K562 (cell line): ENCODE results near the gene GNAQ. TPM values are rescaled to one million over a fixed set of nuclear protein-coding genes. Genes with fewer than 3 reads are reported as not detected.
A peak's percentile ranks its signal among the peaks of the same experiment; 100 is the strongest.

Source experiments
- ADNP ChIP-seq: fragments of 200-800 bp; sonication (Bioruptor generic); IDR thresholded peaks from 2 replicates; pipeline ENCODE4 v1.6.1; 2016; ENCODE audit warnings: missing genetic modification characterization, missing compliant biosample characterization
- ARID2 ChIP-seq: fragments of 450-650 bp; IDR thresholded peaks from 2 replicates; pipeline ENCODE4 v1.6.1; 2017; ENCODE audit warnings: antibody characterized with exemption, mild to moderate bottlenecking
- BHLHE40 ChIP-seq: IDR thresholded peaks from 2 replicates; pipeline ENCODE4 v1.6.1; 2011; ENCODE audit warnings: low read length, improper control_type of control experiment
- CREM ChIP-seq: IDR thresholded peaks from 2 replicates; pipeline ENCODE4 v1.6.1; 2014; ENCODE audit warnings: antibody characterized with exemption, low read depth
- CTBP1 ChIP-seq: fragments of 450-650 bp; IDR thresholded peaks from 2 replicates; pipeline ENCODE4 v1.6.1; 2016; ENCODE audit warnings: borderline replicate concordance
- CTCFL ChIP-seq: IDR thresholded peaks from 2 replicates; pipeline ENCODE4 v1.6.1; 2011; ENCODE audit warnings: borderline replicate concordance, low read depth, mild to moderate bottlenecking, moderate library complexity, low read length; ENCODE audit not compliant: insufficient read depth, poor library complexity, severe bottlenecking
- EWSR1 ChIP-seq: fragments of 450-650 bp; IDR thresholded peaks from 2 replicates; pipeline ENCODE4 v1.6.1; 2018; ENCODE audit warnings: borderline replicate concordance, mild to moderate bottlenecking, low read depth, moderate library complexity; ENCODE audit not compliant: partially characterized antibody
- HOXB6 ChIP-seq: fragments of 250-450 bp; sonication (Bioruptor Pico); IDR thresholded peaks from 2 replicates; pipeline ENCODE4 v1.5.1; 2022; ENCODE audit warnings: mild to moderate bottlenecking, borderline replicate concordance
- IFI16 ChIP-seq: fragments of 250-450 bp; sonication (Bioruptor Pico); IDR thresholded peaks from 2 replicates; pipeline ENCODE4 v2.1.2; 2022; ENCODE audit warnings: mild to moderate bottlenecking, inconsistent platforms
- ILK ChIP-seq: fragments of 450-650 bp; IDR thresholded peaks from 2 replicates; pipeline ENCODE4 v1.6.1; 2016; ENCODE audit warnings: missing genetic modification characterization, low read depth, mild to moderate bottlenecking, missing compliant biosample characterization, moderate library complexity, borderline replicate concordance
- PREB ChIP-seq: sonication (generic); formaldehyde crosslinking; IDR thresholded peaks from 2 replicates; pipeline ENCODE4 v1.8.1; 2023; ENCODE audit warnings: mild to moderate bottlenecking, missing genetic modification reagents
- PURB ChIP-seq: sonication (generic); formaldehyde crosslinking; IDR thresholded peaks from 2 replicates; pipeline ENCODE4 v1.9.0; 2021; ENCODE audit warnings: low read depth, mild to moderate bottlenecking, missing genetic modification reagents
- SMARCA5 ChIP-seq: fragments of 450-650 bp; IDR thresholded peaks from 2 replicates; pipeline ENCODE4 v1.6.1; 2016
- SMARCE1 ChIP-seq: fragments of 450-650 bp; IDR thresholded peaks from 2 replicates; pipeline ENCODE4 v1.7.1; 2016; ENCODE audit warnings: mild to moderate bottlenecking
- TCF3 ChIP-seq: sonication (generic); formaldehyde crosslinking; IDR thresholded peaks from 2 replicates; pipeline ENCODE4 v1.4.0; 2020; ENCODE audit warnings: mild to moderate bottlenecking, missing genetic modification reagents
- XRCC5 ChIP-seq: fragments of 200-400 bp; formaldehyde crosslinking; IDR thresholded peaks from 2 replicates; pipeline ENCODE4 v1.6.1; 2017; ENCODE audit warnings: low read depth, mild to moderate bottlenecking, low read length
- ZNF121 ChIP-seq: sonication (generic); formaldehyde crosslinking; conservative IDR thresholded peaks from 2 replicates; pipeline ENCODE4 v1.8.0; 2022; ENCODE audit warnings: missing genetic modification reagents
- ZNF239 ChIP-seq: fragments of 250-450 bp; sonication (Bioruptor Pico); IDR thresholded peaks from 2 replicates; pipeline ENCODE4 v1.4.0; 2020; ENCODE audit warnings: mild to moderate bottlenecking
- ZNF263 ChIP-seq: sonication (generic); formaldehyde crosslinking; IDR thresholded peaks from 2 replicates; pipeline ENCODE4 v1.8.0; 2022; ENCODE audit warnings: mild to moderate bottlenecking, missing genetic modification reagents, borderline replicate concordance
- ZNF354B ChIP-seq: fragments of 250-450 bp; sonication (Bioruptor Pico); IDR thresholded peaks from 2 replicates; pipeline ENCODE4 v1.4.0; 2020
- ZNF41 ChIP-seq: fragments of 250-450 bp; sonication (Bioruptor Pico); conservative IDR thresholded peaks from 2 replicates; pipeline ENCODE4 v1.4.0; 2020; ENCODE audit warnings: mild to moderate bottlenecking
- polyA plus RNA-seq, 8 experiments: library from polyadenylated mRNA; depleted of rRNA in 4 of 8; stranded (reverse) in 5 of 8; unstranded in 3 of 8; fragments of >200 nt; fragmentation: Nextera tagmentation in 2 of 8; fragmentation: Illumina TruSeq in 1 of 8; extraction: Ambion mirVana in 2 of 8; extraction: Trizol in 1 of 8; gene quantifications; 2 replicates each; pipeline versions ENCODE4 v1.2.1 to v1.2.3, GENCODE V29; 2011 to 2014; ENCODE audit warnings: inconsistent platforms in 1 of 8, missing spikeins in 1 of 8
- total RNA-seq, 7 experiments: library from RNA; depleted of rRNA in 6 of 7; stranded (reverse); fragments of >200 nt in 6 of 7; fragmentation: Illumina TruSeq in 2 of 7; extraction: Trizol in 2 of 7; gene quantifications; 2 replicates each; pipeline versions ENCODE4 v1.2.1 to v1.2.3, GENCODE V29; 2011 to 2021; ENCODE audit warnings: low replicate concordance in 1 of 7
- TF ChIP-seq, protein P1 (sequence below): fragments of 450-650 bp; formaldehyde crosslinking; IDR thresholded peaks from 2 replicates; pipeline ENCODE4 v1.4.0; 2020; ENCODE audit warnings: mild to moderate bottlenecking, moderate library complexity
- TF ChIP-seq, protein P2 (sequence below): fragments of 450-650 bp; IDR thresholded peaks from 2 replicates; pipeline ENCODE4 v1.6.1; 2018; ENCODE audit not compliant: partially characterized antibody

GNAQ gene
- total and polyA plus RNA-seq, 9 of the 15 experiments (the other 6 are each of a cell fraction or from before 2014, with no cell fraction given): 4.8 to 27.9 (median 17.5) TPM

DNA sequence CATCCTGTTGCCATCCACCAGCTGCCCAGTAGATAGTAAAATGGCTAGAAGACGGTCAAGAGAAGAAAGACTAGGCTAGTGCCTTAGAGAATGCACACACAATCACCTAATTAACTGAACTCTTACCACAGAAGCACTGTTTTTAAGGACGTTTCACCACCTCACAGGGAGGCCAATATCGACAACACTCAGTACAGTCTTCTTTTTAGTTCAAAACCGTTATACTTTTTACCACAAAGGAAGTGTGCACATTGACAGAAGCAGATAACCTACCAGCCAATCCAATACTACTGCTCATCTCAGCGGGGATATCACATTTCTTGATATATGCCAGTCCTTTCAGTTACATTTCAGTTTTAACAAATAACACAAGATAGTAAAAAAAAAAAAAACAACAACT lies 122.3 kb downstream of the GNAQ start (continued):
- TF ChIP-seq, protein P1, sequence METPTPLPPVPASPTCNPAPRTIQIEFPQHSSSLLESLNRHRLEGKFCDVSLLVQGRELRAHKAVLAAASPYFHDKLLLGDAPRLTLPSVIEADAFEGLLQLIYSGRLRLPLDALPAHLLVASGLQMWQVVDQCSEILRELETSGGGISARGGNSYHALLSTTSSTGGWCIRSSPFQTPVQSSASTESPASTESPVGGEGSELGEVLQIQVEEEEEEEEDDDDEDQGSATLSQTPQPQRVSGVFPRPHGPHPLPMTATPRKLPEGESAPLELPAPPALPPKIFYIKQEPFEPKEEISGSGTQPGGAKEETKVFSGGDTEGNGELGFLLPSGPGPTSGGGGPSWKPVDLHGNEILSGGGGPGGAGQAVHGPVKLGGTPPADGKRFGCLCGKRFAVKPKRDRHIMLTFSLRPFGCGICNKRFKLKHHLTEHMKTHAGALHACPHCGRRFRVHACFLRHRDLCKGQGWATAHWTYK: no peak
- TF ChIP-seq PREB (CRISPR knock-in tag): no peak
- no peak for TF ChIP-seq IFI16
- no peak for TF ChIP-seq ZNF263 (CRISPR knock-in tag)
- TF ChIP-seq PURB (CRISPR knock-in tag): no peak
- TF ChIP-seq, protein P2, sequence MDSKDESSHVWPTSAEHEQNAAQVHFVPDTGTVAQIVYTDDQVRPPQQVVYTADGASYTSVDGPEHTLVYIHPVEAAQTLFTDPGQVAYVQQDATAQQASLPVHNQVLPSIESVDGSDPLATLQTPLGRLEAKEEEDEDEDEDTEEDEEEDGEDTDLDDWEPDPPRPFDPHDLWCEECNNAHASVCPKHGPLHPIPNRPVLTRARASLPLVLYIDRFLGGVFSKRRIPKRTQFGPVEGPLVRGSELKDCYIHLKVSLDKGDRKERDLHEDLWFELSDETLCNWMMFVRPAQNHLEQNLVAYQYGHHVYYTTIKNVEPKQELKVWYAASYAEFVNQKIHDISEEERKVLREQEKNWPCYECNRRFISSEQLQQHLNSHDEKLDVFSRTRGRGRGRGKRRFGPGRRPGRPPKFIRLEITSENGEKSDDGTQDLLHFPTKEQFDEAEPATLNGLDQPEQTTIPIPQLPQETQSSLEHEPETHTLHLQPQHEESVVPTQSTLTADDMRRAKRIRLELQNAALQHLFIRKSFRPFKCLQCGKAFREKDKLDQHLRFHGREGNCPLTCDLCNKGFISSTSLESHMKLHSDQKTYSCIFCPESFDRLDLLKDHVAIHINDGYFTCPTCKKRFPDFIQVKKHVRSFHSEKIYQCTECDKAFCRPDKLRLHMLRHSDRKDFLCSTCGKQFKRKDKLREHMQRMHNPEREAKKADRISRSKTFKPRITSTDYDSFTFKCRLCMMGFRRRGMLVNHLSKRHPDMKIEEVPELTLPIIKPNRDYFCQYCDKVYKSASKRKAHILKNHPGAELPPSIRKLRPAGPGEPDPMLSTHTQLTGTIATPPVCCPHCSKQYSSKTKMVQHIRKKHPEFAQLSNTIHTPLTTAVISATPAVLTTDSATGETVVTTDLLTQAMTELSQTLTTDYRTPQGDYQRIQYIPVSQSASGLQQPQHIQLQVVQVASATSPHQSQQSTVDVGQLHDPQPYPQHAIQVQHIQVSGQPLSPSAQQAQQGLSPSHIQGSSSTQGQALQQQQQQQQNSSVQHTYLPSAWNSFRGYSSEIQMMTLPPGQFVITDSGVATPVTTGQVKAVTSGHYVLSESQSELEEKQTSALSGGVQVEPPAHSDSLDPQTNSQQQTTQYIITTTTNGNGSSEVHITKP: no peak
- no peak for TF ChIP-seq ADNP (tag)
- no peak for TF ChIP-seq ILK (tag)
- no peak for TF ChIP-seq ZNF41
- TF ChIP-seq BHLHE40: no peak; the same call in 1 of the 2 replicates
- TF ChIP-seq SMARCE1: peak; percentile 57
- TF ChIP-seq EWSR1: no peak
- TF ChIP-seq XRCC5: no peak
- peak; percentile 83 for TF ChIP-seq TCF3
- no peak for TF ChIP-seq ZNF354B (CRISPR knock-in tag)
- 0 out of 2 replicates have a peak, but pooled peaks have one; percentile 22 for TF ChIP-seq CTBP1
- no peak for TF ChIP-seq ZNF239 (CRISPR knock-in tag)
- TF ChIP-seq SMARCA5: 0 out of 2 replicates have a peak, but pooled peaks have one; percentile 10
- no peak for TF ChIP-seq CTCFL
- TF ChIP-seq CREM: no peak; the same call in 1 of the 2 replicates
- no peak for TF ChIP-seq HOXB6
- TF ChIP-seq ARID2: no peak
- no peak for TF ChIP-seq ZNF121
